Astrocyte (in vitro differentiated cells and primary cell): ENCODE data around the gene ALDH3A1. TPM values are rescaled to one million over a fixed set of nuclear protein-coding genes. Genes with fewer than 3 reads are reported as not detected.

Experiments
- DNase-seq: peaks from one replicate; pipeline ENCODE4 v3.0.0-alpha.2; 2010; ENCODE audit warnings: low read depth
- FAIRE-seq: peaks from 2 replicates; lab custom pipeline; 2011; peaks lifted over from hg19 to GRCh38; lab: Jason Lieb, UNC
- H2AFZ ChIP-seq: 2 replicates; pipeline ENCODE4 v1.6.0; 2012; ENCODE audit warnings: low read depth, low read length, inconsistent platforms
- H3K27ac ChIP-seq: 2 replicates; pipeline ENCODE4 v1.5.1; 2011; ENCODE audit warnings: low read depth, low read length, inconsistent platforms
- H3K27me3 ChIP-seq: 2 replicates; pipeline ENCODE4 v1.6.0; 2011; ENCODE audit warnings: low read length, inconsistent platforms; ENCODE audit not compliant: insufficient read depth
- H3K36me3 ChIP-seq: 2 replicates; pipeline ENCODE4 v1.5.1; 2011; ENCODE audit warnings: low read length, inconsistent platforms; ENCODE audit not compliant: insufficient read depth
- H3K4me1 ChIP-seq: 2 replicates; pipeline ENCODE4 v1.5.1; 2011; ENCODE audit warnings: low read length, inconsistent platforms; ENCODE audit not compliant: insufficient read depth
- H3K4me2 ChIP-seq: 2 replicates; pipeline ENCODE4 v1.6.0; 2012; ENCODE audit warnings: low read length, inconsistent platforms
- H3K4me3 ChIP-seq: 2 replicates; pipeline ENCODE4 v1.5.1; 2011; ENCODE audit warnings: low read depth, mild to moderate bottlenecking, low read length, inconsistent platforms; ENCODE audit not compliant: insufficient read depth
- H3K79me2 ChIP-seq: 2 replicates; pipeline ENCODE4 v1.6.0; 2012; ENCODE audit warnings: mild to moderate bottlenecking, low read length, inconsistent platforms; ENCODE audit not compliant: insufficient read depth
- H3K9ac ChIP-seq: 2 replicates; pipeline ENCODE4 v1.6.0; 2012; ENCODE audit warnings: mild to moderate bottlenecking, low read length, inconsistent platforms
- H3K9me3 ChIP-seq: 2 replicates; pipeline ENCODE4 v1.5.1; 2012; ENCODE audit warnings: low read depth, mild to moderate bottlenecking, low read length, inconsistent platforms; ENCODE audit not compliant: insufficient read depth
- H4K20me1 ChIP-seq: 2 replicates; pipeline ENCODE4 v1.6.0; 2012; ENCODE audit warnings: low read length, inconsistent platforms; ENCODE audit not compliant: insufficient read depth
- H3K27ac Mint-ChIP-seq: one replicate; pipeline ENCODE4 v1.8.0; 2021; ENCODE audit warnings: mild to moderate bottlenecking, mixed read lengths; ENCODE audit not compliant: unreplicated experiment
- H3K27me3 Mint-ChIP-seq: one replicate; pipeline ENCODE4 v1.8.0; 2021; ENCODE audit warnings: low read depth, mixed read lengths; ENCODE audit not compliant: unreplicated experiment
- H3K36me3 Mint-ChIP-seq: one replicate; pipeline ENCODE4 v1.8.0; 2021; ENCODE audit warnings: low read depth, mixed read lengths; ENCODE audit not compliant: unreplicated experiment
- H3K4me1 Mint-ChIP-seq: one replicate; pipeline ENCODE4 v1.8.0; 2021; ENCODE audit warnings: low read depth, mixed read lengths; ENCODE audit not compliant: unreplicated experiment
- H3K4me3 Mint-ChIP-seq: one replicate; pipeline ENCODE4 v1.8.0; 2021; ENCODE audit warnings: mild to moderate bottlenecking, moderate library complexity, mixed read lengths; ENCODE audit not compliant: unreplicated experiment
- H3K9me3 Mint-ChIP-seq: one replicate; pipeline ENCODE4 v1.8.0; 2021; ENCODE audit warnings: mild to moderate bottlenecking, mixed read lengths; ENCODE audit not compliant: unreplicated experiment
- EZH2 ChIP-seq: IDR thresholded peaks from 2 replicates; pipeline ENCODE4 v1.6.1; 2012; ENCODE audit warnings: mild to moderate bottlenecking, low read length, inconsistent platforms; ENCODE audit not compliant: insufficient read depth
- total RNA-seq: library from RNA; stranded (reverse); gene quantifications from 2 replicates; pipeline ENCODE4 v1.2.1, GENCODE V29; 2021
- TF ChIP-seq, protein P1 (sequence below): IDR thresholded peaks from 2 replicates; pipeline ENCODE4 v1.5.1; 2011; ENCODE audit warnings: low read depth, mild to moderate bottlenecking, inconsistent platforms, low read length, moderate library complexity; ENCODE audit not compliant: insufficient read depth

The ALDH3A1 gene
- total RNA-seq, 1 donor from 2014 or later: not detected

- Mint-ChIP-seq H3K36me3 (peaks cover 2% of the 10 kb centered on the region), H3K9me3 (no peaks in the 10 kb centered on the region), H3K27me3 (peaks cover 47% of the 10 kb centered on the region), H3K4me3 (no peak overlapping the region), H3K27ac (peak overlapping the region; percentile 53), H3K4me1 (peaks cover 7% of the 10 kb centered on the region)
- no peak overlapping the region for H3K4me3 ChIP-seq
- H4K20me1 ChIP-seq: no peaks in the 10 kb centered on the region
- no peaks in the 10 kb centered on the region for H3K36me3 ChIP-seq
- H3K79me2 ChIP-seq: no peaks in the 10 kb centered on the region
- peaks cover 5% of the 10 kb centered on the region for H3K27me3 ChIP-seq
- TF ChIP-seq EZH2: no peak
- TF ChIP-seq, protein P1, sequence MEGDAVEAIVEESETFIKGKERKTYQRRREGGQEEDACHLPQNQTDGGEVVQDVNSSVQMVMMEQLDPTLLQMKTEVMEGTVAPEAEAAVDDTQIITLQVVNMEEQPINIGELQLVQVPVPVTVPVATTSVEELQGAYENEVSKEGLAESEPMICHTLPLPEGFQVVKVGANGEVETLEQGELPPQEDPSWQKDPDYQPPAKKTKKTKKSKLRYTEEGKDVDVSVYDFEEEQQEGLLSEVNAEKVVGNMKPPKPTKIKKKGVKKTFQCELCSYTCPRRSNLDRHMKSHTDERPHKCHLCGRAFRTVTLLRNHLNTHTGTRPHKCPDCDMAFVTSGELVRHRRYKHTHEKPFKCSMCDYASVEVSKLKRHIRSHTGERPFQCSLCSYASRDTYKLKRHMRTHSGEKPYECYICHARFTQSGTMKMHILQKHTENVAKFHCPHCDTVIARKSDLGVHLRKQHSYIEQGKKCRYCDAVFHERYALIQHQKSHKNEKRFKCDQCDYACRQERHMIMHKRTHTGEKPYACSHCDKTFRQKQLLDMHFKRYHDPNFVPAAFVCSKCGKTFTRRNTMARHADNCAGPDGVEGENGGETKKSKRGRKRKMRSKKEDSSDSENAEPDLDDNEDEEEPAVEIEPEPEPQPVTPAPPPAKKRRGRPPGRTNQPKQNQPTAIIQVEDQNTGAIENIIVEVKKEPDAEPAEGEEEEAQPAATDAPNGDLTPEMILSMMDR: no peak
- H3K4me1 ChIP-seq: peaks cover 18% of the 10 kb centered on the region
- peak overlapping the region; percentile 45 for H3K27ac ChIP-seq
- DNase-seq: no peak
- FAIRE-seq: no peak
- peak overlapping the region; percentile 53 for H3K9ac ChIP-seq
- no peaks in the 10 kb centered on the region for H3K9me3 ChIP-seq
- peak overlapping the region; percentile 71 for H2AFZ ChIP-seq
- peak overlapping the region; percentile 37 for H3K4me2 ChIP-seq
Observed at GRCh38 chr17:19752216-19753050, 4.3 kb upstream of the ALDH3A1 start.

GRCh38 chr17:19750835-19751234, 2.7 kb upstream of the ALDH3A1 start:
- Histone ChIP-seq H3K9me3 (no peaks in the 10 kb centered on the region), H4K20me1 (no peaks in the 10 kb centered on the region), H3K4me2 (no peak overlapping the region), H3K4me3 (no peak overlapping the region), H3K9ac (no peak overlapping the region), H3K36me3 (no peaks in the 10 kb centered on the region), H3K79me2 (no peaks in the 10 kb centered on the region), H2AFZ (no peak overlapping the region), H3K27me3 (peaks cover 2% of the 10 kb centered on the region), H3K27ac (no peak overlapping the region), H3K4me1 (peaks cover 18% of the 10 kb centered on the region)
- H3K9me3 Mint-ChIP-seq: no peaks in the 10 kb centered on the region
- peaks cover 2% of the 10 kb centered on the region for H3K36me3 Mint-ChIP-seq
- no peak for DNase-seq
- H3K27ac Mint-ChIP-seq: no peak overlapping the region
- FAIRE-seq: no peak
- no peak for TF ChIP-seq EZH2
- TF ChIP-seq, protein P1: no peak
- peaks cover 45% of the 10 kb centered on the region for H3K27me3 Mint-ChIP-seq
- H3K4me3 Mint-ChIP-seq: no peak overlapping the region
- H3K4me1 Mint-ChIP-seq: peaks cover 7% of the 10 kb centered on the region

- Histone ChIP-seq H4K20me1 (no peaks in the 10 kb centered on the region), H3K9me3 (no peaks in the 10 kb centered on the region), H3K36me3 (no peaks in the 10 kb centered on the region), H3K4me2 (no peak overlapping the region), H2AFZ (no peak overlapping the region), H3K4me3 (no peak overlapping the region), H3K4me1 (peaks cover 18% of the 10 kb centered on the region), H3K9ac (no peak overlapping the region), H3K79me2 (no peaks in the 10 kb centered on the region), H3K27me3 (peaks cover 6% of the 10 kb centered on the region), H3K27ac (no peak overlapping the region)
- Mint-ChIP-seq H3K27me3 (peaks cover 49% of the 10 kb centered on the region), H3K4me3 (no peak overlapping the region), H3K36me3 (peaks cover 2% of the 10 kb centered on the region), H3K4me1 (peaks cover 7% of the 10 kb centered on the region), H3K27ac (no peak overlapping the region), H3K9me3 (no peaks in the 10 kb centered on the region)
- FAIRE-seq (no peak), DNase-seq (no peak)
- TF ChIP-seq EZH2: no peak
- TF ChIP-seq, protein P1: no peak
Observed at GRCh38 chr17:19750020-19750572, 2.0 kb upstream of the ALDH3A1 start.
